ENCODE data around the gene ERF.

ERF gene

GRCh38 chr19:42252365-42253244 lies 2.3 kb downstream of the ERF start:
- no peak for DNase-seq

GRCh38 chr19:42251572-42252358 lies 3.2 kb downstream of the ERF start:
- DNase-seq, result no peak

- DNase-seq, result no peak
These were observed 4.0 kb downstream of the ERF start for GRCh38 chr19:42250666-42251531.

DNA sequence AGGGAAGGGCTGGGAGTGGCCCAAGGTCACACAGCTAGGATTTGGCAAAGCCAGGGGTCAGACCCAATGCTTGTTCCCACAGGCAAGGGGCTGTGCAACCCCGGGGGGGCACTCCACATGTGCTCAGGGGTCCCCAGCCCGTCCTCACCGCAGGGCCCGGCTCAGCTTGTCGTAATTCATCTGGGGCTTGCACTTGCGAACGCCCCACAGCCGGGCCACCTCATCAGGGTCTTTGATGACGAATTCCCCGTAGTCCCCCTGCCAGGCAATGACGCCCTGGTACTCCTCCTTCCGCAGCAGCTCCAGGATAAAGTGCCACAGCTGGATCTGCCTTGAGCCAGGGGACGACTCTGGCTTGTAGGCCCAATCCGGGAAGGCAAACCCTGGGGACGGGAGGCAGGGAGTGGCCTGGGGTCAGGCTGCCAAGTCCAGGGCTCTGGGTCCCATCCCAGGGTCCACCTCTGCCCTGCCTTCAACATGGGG lies 4.7 kb downstream of the ERF start:
- DNase-seq, result no peak

DNA sequence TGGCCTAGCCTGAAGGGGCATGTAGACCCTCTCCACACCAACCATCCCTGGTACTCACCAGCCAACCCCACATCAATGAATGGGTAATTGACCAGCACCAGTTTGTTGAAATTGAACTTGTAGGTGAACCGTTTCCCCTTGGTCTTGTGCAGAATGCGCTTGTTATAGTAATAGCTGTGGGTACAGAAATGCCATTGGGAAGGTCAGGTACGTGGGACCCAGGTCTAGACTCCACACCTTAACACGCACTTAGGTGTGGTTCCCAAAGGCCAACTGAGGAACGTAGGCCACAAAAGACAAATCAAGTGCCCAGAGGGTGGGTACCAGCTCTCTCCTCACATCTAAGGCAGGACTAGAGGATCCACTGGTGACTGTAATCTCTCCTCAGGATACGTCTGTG lies 5.2 kb downstream of the ERF start:
- DNase-seq, result no peak

GRCh38 chr19:42249149-42249750 lies 5.7 kb downstream of the ERF start:
- DNase-seq, result no peak

DNA sequence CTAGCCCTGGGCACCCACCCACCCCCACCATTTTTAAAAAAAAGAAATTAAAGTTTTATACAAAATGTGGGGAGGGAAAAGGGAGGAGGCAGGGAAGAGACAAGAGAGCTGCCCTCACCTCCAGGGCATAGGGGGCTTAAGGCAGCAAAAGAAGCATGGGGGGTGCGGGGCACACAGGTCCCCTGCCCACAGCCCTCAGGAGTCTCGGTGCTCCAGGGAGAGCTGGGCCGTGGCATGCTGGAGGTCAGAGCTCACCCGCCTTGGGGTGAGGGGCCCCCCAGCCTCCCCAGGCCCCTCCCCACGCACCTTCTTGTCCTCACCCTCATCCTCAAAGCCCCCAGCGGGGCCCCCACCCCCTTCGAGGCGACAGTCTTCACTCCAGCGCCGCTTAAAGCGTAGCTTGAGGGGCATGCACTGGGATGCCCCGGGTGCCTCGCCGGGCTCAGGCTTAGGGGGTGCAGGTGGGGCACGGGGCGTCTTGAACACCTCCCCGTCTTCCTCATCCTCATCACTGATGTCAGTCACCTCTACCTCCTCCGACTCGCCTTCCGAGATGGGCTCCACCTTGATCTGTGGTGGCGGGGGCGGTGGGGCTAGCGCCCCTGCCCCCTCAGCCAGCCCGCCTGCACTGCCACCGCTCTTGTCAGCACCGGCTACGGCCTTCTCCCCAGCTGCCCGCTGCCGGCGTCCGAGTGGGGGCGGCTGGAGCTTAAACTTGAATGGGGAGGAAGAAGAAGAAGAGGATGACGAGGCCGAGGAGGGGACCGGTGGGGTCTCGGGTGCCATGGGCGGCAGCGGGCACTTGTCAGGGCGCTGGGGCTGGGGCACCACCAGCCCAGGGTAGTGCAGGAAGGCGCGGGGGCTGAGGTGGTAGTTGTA lies 6.4 kb downstream of the ERF start:
- no peak for DNase-seq

GRCh38 chr19:42247640-42248199 lies 7.2 kb downstream of the ERF start:
- no peak for DNase-seq

DNA sequence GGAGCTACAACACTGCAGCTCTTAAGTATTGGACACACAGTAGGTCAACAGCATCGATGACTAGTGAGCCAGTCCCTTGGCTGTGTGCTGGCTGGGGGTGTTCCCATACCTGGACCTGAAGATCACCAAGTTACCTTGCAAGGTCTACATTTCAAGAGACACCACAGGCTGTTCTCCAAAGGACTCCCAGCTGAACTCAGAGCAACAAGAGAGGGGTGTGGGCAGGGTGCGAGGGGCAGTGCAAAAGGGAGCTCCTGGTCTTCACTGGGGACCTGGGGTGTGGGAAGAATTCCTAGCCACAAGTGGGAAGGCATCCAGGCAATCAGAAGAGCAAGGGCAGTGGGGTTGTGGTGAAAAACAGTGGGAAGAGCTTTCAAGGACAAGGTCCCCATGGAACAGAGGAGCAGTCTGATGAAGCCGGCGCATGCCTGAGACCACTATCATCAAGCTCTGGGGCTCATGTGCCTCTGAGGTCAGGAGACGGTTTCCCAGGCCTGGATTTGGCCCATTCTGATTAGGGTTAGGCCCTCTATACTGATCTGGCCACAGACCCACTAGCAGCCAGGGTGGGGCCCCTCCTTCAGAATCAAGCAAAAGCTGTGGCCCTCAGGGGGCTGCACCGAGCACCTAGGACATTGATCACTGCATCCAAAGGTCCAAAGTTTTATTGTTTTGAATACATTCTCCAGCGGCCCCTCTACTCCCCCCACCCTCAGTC lies 7.8 kb downstream of the ERF start:
- DNase-seq, result no peak

GRCh38 chr19:42246143-42246921 lies 8.6 kb downstream of the ERF start:
- no peak for DNase-seq

GRCh38 chr19:42245231-42245630 lies 9.7 kb downstream of the ERF start:
- no peak for DNase-seq

- DNase-seq, result peak; percentile 95
These were observed 10.3 kb downstream of the ERF start for GRCh38 chr19:42244347-42245220.

GRCh38 chr19:42242512-42243409 lies 12.2 kb downstream of the ERF start, which contains the start of gene GSK3A:
Gene GSK3A, minus strand, starts transcription at chr19:42242602. Its CDS starts 137 bp downstream, at chr19:42242465.
- peak; percentile 97 for DNase-seq

- peak; percentile 49 for DNase-seq
These were observed 12.8 kb downstream of the ERF start for GRCh38 chr19:42242069-42242511.

GRCh38 chr19:42241279-42241678 lies 13.6 kb downstream of the ERF start:
- no peak for DNase-seq

DNA sequence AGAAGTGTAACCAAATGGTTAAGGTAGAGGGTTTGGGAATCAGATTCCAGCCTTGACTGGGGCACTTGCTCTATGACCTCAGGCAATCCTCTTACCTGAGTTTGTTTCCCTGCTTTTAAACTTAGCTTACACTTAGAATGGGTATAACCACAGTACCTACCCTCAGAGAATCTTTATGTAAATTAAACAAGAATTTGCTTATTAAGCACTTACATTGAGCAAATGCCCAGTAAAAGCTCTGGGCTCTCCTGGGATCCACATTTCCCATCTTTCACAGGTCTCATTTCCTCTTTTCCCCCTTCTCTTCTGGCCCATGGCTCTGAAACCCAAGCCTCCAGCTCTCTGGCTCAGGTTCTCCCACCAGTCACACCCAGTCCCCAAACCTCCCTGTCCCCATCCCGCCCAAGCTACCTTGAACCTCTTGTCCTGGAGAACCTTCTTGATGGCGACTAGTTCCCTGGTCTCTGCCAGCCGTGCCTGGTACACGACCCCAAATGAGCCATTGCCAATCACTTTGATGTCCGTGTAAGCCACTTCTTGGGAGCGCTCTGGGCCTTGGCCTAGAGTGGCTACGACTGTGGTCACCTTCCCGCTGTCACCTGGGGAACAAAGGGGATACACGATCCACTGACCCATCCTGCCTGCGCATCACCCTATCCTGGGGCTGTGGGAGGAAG lies 15.2 kb downstream of the ERF start:
- no peak for DNase-seq

DNA sequence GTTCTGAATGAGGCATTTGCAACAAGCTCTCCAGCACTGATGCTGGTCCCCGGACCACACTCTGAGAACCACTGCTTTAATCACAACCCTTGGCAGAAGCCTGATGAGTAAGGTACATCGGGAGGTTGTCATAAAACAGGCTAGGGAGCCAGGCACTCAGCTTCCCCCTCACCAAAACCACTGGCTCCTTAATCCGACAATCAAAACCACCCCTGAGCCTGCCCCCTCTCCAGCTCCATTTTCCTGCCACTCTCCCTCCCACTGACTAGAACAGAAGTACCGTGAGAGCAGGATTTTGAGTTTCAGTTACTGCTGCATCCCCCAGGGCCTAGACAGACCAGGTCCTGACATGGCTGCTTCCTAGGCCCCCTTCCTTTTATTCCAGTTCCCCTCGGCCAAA lies 19.7 kb downstream of the ERF start:
- DNase-seq, result no peak

Data from stimulated activated CD4-positive, alpha-beta T cell treated with anti-CD3 and anti-CD28 coated beads, Interleukin-15, amount 100 ng/mL, for 24 hours (primary cell).